Measurements from ENCODE around the gene CHEK2. TPM values are rescaled to one million over a fixed set of nuclear protein-coding genes. Genes with fewer than 3 reads are reported as not detected.

The CHEK2 gene
- total and polyA plus RNA-seq, 8 donors: 12.5 to 27.1 (median 19.7) TPM

DNA sequence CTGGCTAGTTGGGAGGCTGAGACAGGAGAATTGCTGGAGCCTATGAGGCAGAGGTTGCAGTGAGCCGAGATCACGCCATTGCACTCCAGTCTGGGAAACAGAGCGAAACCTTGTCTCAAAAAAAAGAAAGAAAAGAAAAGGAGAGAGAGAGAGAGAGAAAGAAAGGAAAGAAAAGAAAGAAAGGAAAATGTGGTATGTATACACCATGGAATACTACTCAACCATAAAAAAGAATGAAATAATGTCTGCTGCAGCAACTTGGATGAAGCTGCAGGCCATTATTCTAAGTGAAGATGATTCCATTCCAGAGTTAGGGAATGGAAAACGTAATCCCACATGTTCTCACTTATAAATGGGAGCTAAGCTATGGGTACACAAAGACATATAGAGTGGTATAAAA is 92.8 kb downstream of the CHEK2 start:
- H3K27me3 ChIP-seq: no peaks in the 10 kb centered on the region
- intact Hi-C loops (cut with DNase I): no loop called here
- H3K4me3 ChIP-seq: no peak overlapping the region
- H3K9me3 ChIP-seq: peaks cover 0 to 5% of the 10 kb centered on the region in 2 donors
- ATAC-seq: no peak
- H3K36me3 ChIP-seq: no peaks in the 10 kb centered on the region
- no peak for DNase-seq
- TF ChIP-seq, protein P1, sequence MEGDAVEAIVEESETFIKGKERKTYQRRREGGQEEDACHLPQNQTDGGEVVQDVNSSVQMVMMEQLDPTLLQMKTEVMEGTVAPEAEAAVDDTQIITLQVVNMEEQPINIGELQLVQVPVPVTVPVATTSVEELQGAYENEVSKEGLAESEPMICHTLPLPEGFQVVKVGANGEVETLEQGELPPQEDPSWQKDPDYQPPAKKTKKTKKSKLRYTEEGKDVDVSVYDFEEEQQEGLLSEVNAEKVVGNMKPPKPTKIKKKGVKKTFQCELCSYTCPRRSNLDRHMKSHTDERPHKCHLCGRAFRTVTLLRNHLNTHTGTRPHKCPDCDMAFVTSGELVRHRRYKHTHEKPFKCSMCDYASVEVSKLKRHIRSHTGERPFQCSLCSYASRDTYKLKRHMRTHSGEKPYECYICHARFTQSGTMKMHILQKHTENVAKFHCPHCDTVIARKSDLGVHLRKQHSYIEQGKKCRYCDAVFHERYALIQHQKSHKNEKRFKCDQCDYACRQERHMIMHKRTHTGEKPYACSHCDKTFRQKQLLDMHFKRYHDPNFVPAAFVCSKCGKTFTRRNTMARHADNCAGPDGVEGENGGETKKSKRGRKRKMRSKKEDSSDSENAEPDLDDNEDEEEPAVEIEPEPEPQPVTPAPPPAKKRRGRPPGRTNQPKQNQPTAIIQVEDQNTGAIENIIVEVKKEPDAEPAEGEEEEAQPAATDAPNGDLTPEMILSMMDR (IDR thresholded peaks at IDR 0.05): no peak
- H3K4me1 ChIP-seq: no peaks in the 10 kb centered on the region
- no peak overlapping the region for H3K27ac ChIP-seq

DNA sequence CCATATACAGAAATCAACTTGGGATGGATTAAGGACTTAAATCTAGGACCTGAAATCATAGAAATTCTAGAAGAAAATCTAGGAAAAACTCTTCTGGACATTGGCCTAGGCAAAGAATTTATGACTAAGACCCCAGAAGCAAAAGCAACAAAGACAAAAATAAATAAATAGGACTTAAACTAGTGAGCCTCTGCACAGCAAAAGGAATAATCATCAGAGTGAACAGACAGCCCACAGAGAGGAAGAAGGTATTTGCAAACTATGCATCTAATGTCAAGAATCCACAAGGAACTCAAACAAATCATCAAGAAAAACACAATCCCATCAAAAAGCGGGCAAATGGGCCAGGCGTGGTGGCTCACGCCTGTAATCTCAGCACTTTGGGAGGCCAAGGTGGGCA is 94.4 kb downstream of the CHEK2 start:
- no peaks in the 10 kb centered on the region for H3K27me3 ChIP-seq
- intact Hi-C loops (cut with DNase I): no loop called here
- ATAC-seq: no peak
- H3K4me3 ChIP-seq: no peak overlapping the region
- no peak overlapping the region for H3K27ac ChIP-seq
- no peaks in the 10 kb centered on the region for H3K36me3 ChIP-seq
- TF ChIP-seq, protein P1 (IDR thresholded peaks at IDR 0.05): no peak
- H3K4me1 ChIP-seq: no peaks in the 10 kb centered on the region
- H3K9me3 ChIP-seq: peaks cover 0 to 1% of the 10 kb centered on the region in 2 donors
- DNase-seq: no peak

DNA sequence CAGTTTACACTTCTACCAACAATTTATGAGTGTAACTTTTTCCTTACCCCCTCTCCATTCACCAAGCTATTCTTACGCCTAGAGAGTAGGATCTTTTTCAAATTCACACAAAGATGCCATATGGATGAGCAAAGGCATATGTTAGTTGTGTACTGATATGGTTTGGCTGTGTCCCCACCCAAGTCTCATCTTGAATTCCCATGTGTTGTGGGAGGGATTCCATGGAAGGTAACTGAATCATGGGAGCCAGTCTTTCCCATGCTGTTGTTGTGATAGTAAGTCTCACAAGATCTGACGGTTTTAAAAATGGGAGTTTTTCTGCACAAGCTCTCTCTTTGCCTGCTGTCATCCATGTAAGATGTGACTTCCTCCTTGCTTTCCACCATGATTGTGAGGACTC is 102.3 kb downstream of the CHEK2 start:
- H3K9me3 ChIP-seq: no peaks in the 10 kb centered on the region
- no peak for ATAC-seq
- intact Hi-C loops (cut with DNase I): no loop called here
- no peaks in the 10 kb centered on the region for H3K4me1 ChIP-seq
- H3K27ac ChIP-seq: no peak overlapping the region
- DNase-seq: no peak
- no peak overlapping the region for H3K4me3 ChIP-seq
- H3K27me3 ChIP-seq: no peaks in the 10 kb centered on the region
- no peaks in the 10 kb centered on the region for H3K36me3 ChIP-seq
- TF ChIP-seq, protein P1 (IDR thresholded peaks at IDR 0.05): no peak

Other genes with a start within 250 kb of the CHEK2 start
- gene TTC28, start 62.0 kb downstream of the CHEK2 start, total RNA-seq: 10 to 100 TPM; 31.1 to 41.6 TPM
- gene TTC28, start 62.0 kb downstream of the CHEK2 start, polyA plus RNA-seq (ENCODE audit: insufficient read length in 6 of 6): 10 to 100 TPM; 39.8 to 44.2 (median 41.7) TPM
- 10 to 100 TPM; 11.6 to 12.1 TPM for gene HSCB, start 219 bp upstream of the CHEK2 start, total RNA-seq
- gene HSCB, start 219 bp upstream of the CHEK2 start, polyA plus RNA-seq (ENCODE audit: insufficient read length in 6 of 6): 10 to 100 TPM; 19.0 to 21.6 (median 20.8) TPM
- 10 to 100 TPM; 23.5 to 24.2 TPM for gene CCDC117, start 30.9 kb upstream of the CHEK2 start, total RNA-seq
- gene CCDC117, start 30.9 kb upstream of the CHEK2 start, polyA plus RNA-seq (ENCODE audit: insufficient read length in 6 of 6): 10 to 100 TPM; 32.5 to 45.6 (median 36.5) TPM
- 100 to 1,000 TPM; 194 to 259 TPM for gene XBP1, start 58.7 kb upstream of the CHEK2 start, total RNA-seq
- gene XBP1, start 58.7 kb upstream of the CHEK2 start, polyA plus RNA-seq (ENCODE audit: insufficient read length in 6 of 6): 100 to 1,000 TPM in 2 of 6 donors, 10 to 100 TPM in 4; 89.0 to 134 (median 95.4) TPM
- 10 to 100 TPM in 1 of 2 donors, 1 to 10 TPM in 1; 8.8 to 13.1 TPM for gene ZNRF3, start 141.8 kb upstream of the CHEK2 start, total RNA-seq
- 10 to 100 TPM; 24.9 to 30.4 (median 28.6) TPM for gene ZNRF3, start 141.8 kb upstream of the CHEK2 start, polyA plus RNA-seq (ENCODE audit: insufficient read length in 6 of 6)